Heart left ventricle (tissue), 16 donors: ENCODE results near the gene LPP. TPM values are rescaled to one million over a fixed set of nuclear protein-coding genes. Genes with fewer than 3 reads are reported as not detected.

Source experiments
- ATAC-seq, 4 donors: fragments of 200-7000 bp; cut with Tn5 transposase; one replicate each; pipeline ENCODE4 v1.9.1; 2020 to 2022; ENCODE audit warnings: moderate library complexity in 4 of 4, mild to moderate bottlenecking in 3 of 4, moderate number of reproducible peaks in 1 of 4
- DNase-seq, 5 donors: peaks; one replicate each; pipeline ENCODE4 v3.0.0-alpha.2; 2020
- H3K27ac ChIP-seq, 12 donors: fragments of 200-600 bp; sonication (generic) in 4 of 12; one replicate each; pipeline versions ENCODE4 v1.5.0 to v1.8.0; 2016 to 2022; ENCODE audit warnings: mild to moderate bottlenecking in 2 of 12
- H3K27me3 ChIP-seq, 9 donors: fragments of 200-600 bp; sonication (generic) in 2 of 9; one replicate each; pipeline versions ENCODE4 v1.5.1 to v1.8.0; 2016 to 2022; ENCODE audit warnings: mild to moderate bottlenecking in 3 of 9
- H3K36me3 ChIP-seq, 9 donors: fragments of 200-600 bp; sonication (generic) in 2 of 9; one replicate each; pipeline versions ENCODE4 v1.5.0 to v1.8.0; 2018 to 2022; ENCODE audit warnings: mild to moderate bottlenecking in 2 of 9
- H3K4me1 ChIP-seq, 12 donors: fragments of 200-600 bp; sonication (generic) in 4 of 12; one replicate each; pipeline versions ENCODE4 v1.5.0 to v1.8.0; 2016 to 2022; ENCODE audit warnings: mild to moderate bottlenecking in 3 of 12
- H3K4me3 ChIP-seq, 12 donors: fragments of 200-600 bp; sonication (generic) in 4 of 12; one replicate each; pipeline versions ENCODE4 v1.5.0 to v1.8.0; 2017 to 2022; ENCODE audit warnings: mild to moderate bottlenecking in 9 of 12, moderate library complexity in 4 of 12
- H3K9me3 ChIP-seq, 12 donors: fragments of 200-600 bp; sonication (generic) in 4 of 12; one replicate each; pipeline versions ENCODE4 v1.5.0 to v1.8.0; 2016 to 2022; ENCODE audit warnings: mild to moderate bottlenecking in 1 of 12
- POLR2A ChIP-seq, 2 donors: fragments of 450-650 bp; IDR thresholded peaks; one replicate each; pipeline ENCODE4 v1.6.1; 2017; ENCODE audit warnings: antibody characterized with exemption in 2 of 2, mild to moderate bottlenecking in 2 of 2, moderate library complexity in 2 of 2
- WGBS, 4 donors: extraction: QIAGEN DNeasy Blood & Tissue Kit in 2 of 4; methylation state at CpG; one replicate each; pipeline versions ENCODE4 v1.1.5 to v1.1.7; 2013 to 2018; 5-methylcytosine and 5-hydroxymethylcytosine counted together
- intact Hi-C, 10 donors: fragments of 100-400 bp; cut with DNase I; formaldehyde crosslinking; loops; one replicate each; pipeline versions ENCODE4 v1.11.1 to v1.14.2; 2022
- polyA plus RNA-seq, 2 donors: library from polyadenylated mRNA; stranded (reverse); fragments of 200-250 nt; gene quantifications; one replicate each; pipeline ENCODE4 v1.2.3, GENCODE V29; 2013
- total RNA-seq, 9 donors: library from RNA; depleted of rRNA in 2 of 9; stranded (reverse); fragments of >200 nt in 2 of 9; fragmentation: NEBNext Ultra II Directional in 3 of 9; extraction: Animal tissue kit (Norgen Biotek cat#: 25700) in 3 of 9; gene quantifications; one replicate each; pipeline versions ENCODE4 v1.1.0 to v1.2.4, GENCODE V29; 2016 to 2023
- TF ChIP-seq, protein P1 (sequence below), 12 donors: fragments of 200-600 bp; sonication (generic) in 4 of 12; IDR thresholded peaks; one replicate each; pipeline versions ENCODE4 v1.5.0 to v1.8.0; 2018 to 2022; ENCODE audit warnings: antibody characterized with exemption in 12 of 12, mild to moderate bottlenecking in 5 of 12
- donor health status: ischemic (EF 13 %, LVEDD 7.1; RV severe dilation, severe dysfunction).
- donor health status: healthy with polysubstance abuse.
- donor health status: DM: no; HTN: yes; CAD: no.
- donor health status: DM: no; HTN: no; CAD: no.
- donor health status: ischemic (EF 25% LVEDD 6.9; RV normal size, moderate dysfunction).
- donor health status: ischemic (EF 25% LVEDD 5.7; RV mildly dilated, moderate dysfunction).
- donor health status: healthy.
- donor health status: DM: yes; HTN: yes; CAD: no.
- donor health status: ischemic (EF 35%, LVEDD 5.7; RV mildly dilated, moderate dysfunction).
- donor health status: nonischemic (EF 11% LVEDD 7.7; RV severe dilation, severe dysfunction).
- donor health status: DM: yes; HTN: yes; CAD: no.
- donor health status: PGD.
- donor health status: ischemic (EF 29% LVEDD 5.4; RV normal size, mild dysfunction).
- donor health status: nonischemic (EF 23%, LVEDD 6.1; RV moderate dilation, normal function).

LPP gene
- total and polyA plus RNA-seq, 11 donors = 9.2 to 178 (median 100) TPM

GRCh38 chr3:188197388-188197847, 43.5 kb downstream of the LPP start:
- intact Hi-C loops = no loop called here
- no peak overlapping the region for H3K4me3 ChIP-seq
- peak overlapping the region; percentile 15 to 92 (median 76) for H3K27ac ChIP-seq
- no peaks in the 10 kb centered on the region for H3K27me3 ChIP-seq
- ATAC-seq = peak; percentile 87 to 95 (median 92)
- no peaks in the 10 kb centered on the region for H3K9me3 ChIP-seq
- H3K36me3 ChIP-seq = peaks cover 0 to 9% (median 3%) of the 10 kb centered on the region in 9 donors
- DNase-seq = peak in 4 of 5 donors; percentile 44 to 81 (median 59)
- H3K4me1 ChIP-seq = peaks cover 0 to 61% (median 30%) of the 10 kb centered on the region in 12 donors
- WGBS, 4 donors = 41 to 59% (median 48%) methylated on average over 8 of the region's 8 CpGs
- TF ChIP-seq POLR2A (IDR thresholded peaks at IDR 0.05) = no peak
- TF ChIP-seq, protein P1, sequence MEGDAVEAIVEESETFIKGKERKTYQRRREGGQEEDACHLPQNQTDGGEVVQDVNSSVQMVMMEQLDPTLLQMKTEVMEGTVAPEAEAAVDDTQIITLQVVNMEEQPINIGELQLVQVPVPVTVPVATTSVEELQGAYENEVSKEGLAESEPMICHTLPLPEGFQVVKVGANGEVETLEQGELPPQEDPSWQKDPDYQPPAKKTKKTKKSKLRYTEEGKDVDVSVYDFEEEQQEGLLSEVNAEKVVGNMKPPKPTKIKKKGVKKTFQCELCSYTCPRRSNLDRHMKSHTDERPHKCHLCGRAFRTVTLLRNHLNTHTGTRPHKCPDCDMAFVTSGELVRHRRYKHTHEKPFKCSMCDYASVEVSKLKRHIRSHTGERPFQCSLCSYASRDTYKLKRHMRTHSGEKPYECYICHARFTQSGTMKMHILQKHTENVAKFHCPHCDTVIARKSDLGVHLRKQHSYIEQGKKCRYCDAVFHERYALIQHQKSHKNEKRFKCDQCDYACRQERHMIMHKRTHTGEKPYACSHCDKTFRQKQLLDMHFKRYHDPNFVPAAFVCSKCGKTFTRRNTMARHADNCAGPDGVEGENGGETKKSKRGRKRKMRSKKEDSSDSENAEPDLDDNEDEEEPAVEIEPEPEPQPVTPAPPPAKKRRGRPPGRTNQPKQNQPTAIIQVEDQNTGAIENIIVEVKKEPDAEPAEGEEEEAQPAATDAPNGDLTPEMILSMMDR (IDR thresholded peaks at IDR 0.05) = peak in 2 of 12 donors; percentile 8 to 23

DNA sequence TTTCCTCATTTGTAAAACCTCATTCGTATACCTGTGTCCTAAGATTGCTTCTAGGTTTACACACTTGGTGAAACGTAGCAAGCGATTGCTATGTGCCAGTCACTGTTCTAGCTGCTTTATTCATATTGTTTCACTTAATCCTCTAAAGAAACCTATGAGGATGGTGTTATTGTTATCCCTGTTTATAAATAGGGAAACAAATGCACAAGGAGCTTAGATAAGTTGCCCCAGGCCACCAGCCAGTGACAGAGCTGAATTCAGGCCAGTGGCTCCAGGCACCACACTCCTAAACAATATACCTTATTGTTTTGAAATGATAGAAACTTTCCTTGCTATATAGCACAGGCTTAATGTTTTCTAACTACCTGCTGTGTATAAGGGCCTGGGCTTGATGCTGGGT, 44.0 kb downstream of the LPP start:
- intact Hi-C loops = no loop called here
- 60 to 74% (median 67%) methylated on average over 3 of the region's 3 CpGs for WGBS, 4 donors
- Histone ChIP-seq H3K36me3 (peaks cover 0 to 3% (median 0%) of the 10 kb centered on the region in 9 donors), H3K4me1 (peaks cover 0 to 60% (median 32%) of the 10 kb centered on the region in 12 donors), H3K9me3 (no peaks in the 10 kb centered on the region), H3K27me3 (no peaks in the 10 kb centered on the region), H3K27ac (peak overlapping the region; percentile 7 to 92 (median 76)), H3K4me3 (no peak overlapping the region)
- ATAC-seq (peak in 3 of 4 donors; percentile 14 to 33 (median 20)), DNase-seq (no peak)
- no peak for TF ChIP-seq POLR2A (IDR thresholded peaks at IDR 0.05)

DNA sequence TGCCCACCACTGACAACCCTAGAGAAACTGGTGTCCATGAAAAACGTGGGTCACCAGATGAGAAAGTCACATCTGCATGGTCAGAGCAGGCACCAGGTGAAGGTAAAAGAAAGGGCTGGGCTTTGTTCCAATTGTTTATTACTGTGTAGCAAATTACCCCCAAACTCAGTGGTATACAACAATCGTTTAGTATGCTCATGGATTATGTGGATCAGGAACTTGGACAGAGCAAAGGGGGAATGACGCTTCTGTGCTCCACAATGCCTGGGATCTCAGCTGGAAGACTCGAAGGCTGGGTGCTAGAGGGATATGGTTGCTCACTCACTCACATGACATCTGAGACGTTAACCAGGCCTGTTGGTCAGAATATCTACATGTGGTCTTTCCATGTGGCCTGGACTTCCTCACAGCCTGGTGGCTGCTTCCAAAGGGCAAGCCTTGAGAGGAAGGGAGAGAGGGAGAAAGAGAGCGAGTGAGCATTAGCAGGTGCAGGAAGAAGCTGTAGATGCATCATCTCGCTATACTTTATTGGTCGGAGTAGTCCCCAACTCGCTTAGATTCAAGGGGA, 44.9 kb downstream of the LPP start:
- 70 to 79% (median 76%) methylated on average over 9 of the region's 9 CpGs for WGBS, 4 donors
- Histone ChIP-seq H3K36me3 (no peaks in the 10 kb centered on the region), H3K27ac (peak overlapping the region in 11 of 12 donors; percentile 22 to 92 (median 76)), H3K4me1 (peaks cover 0 to 54% (median 31%) of the 10 kb centered on the region in 12 donors), H3K27me3 (no peaks in the 10 kb centered on the region), H3K9me3 (no peaks in the 10 kb centered on the region), H3K4me3 (no peak overlapping the region)
- peak in 1 of 5 donors; percentile 27 for DNase-seq
- TF ChIP-seq POLR2A (IDR thresholded peaks at IDR 0.05) = no peak
- TF ChIP-seq, protein P1 (IDR thresholded peaks at IDR 0.05) = no peak
- peak; percentile 11 to 54 (median 36) for ATAC-seq
- intact Hi-C loops = no loop called here

DNA sequence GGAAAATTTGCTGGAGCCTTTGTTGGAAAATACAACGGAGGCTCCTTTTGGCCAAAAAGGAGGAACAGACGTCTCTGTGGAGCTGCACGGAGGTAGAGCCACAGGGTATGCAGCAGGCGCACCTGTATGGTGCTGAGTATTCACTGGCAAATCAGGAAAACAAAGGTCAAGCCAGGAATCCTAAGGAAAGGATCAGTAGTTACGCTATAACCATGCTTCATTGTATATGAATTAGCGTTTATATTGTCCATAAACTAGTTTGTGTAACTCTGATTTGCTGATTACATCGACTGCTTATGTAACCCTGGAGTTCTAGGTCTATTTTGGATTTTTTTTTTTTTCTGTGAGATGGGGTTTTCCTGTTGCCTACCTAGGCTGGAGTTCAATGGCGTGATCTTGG, 45.4 kb downstream of the LPP start:
- 92 to 95% (median 94%) methylated on average over 8 of the region's 8 CpGs for WGBS, 4 donors
- Histone ChIP-seq H3K9me3 (no peaks in the 10 kb centered on the region), H3K27ac (peak overlapping the region in 9 of 12 donors; percentile 22 to 89 (median 76)), H3K4me3 (no peak overlapping the region), H3K27me3 (no peaks in the 10 kb centered on the region), H3K36me3 (no peaks in the 10 kb centered on the region), H3K4me1 (peaks cover 0 to 58% (median 33%) of the 10 kb centered on the region in 12 donors)
- intact Hi-C loops = no loop called here
- DNase-seq = no peak
- ATAC-seq = no peak
- TF ChIP-seq, protein P1 (IDR thresholded peaks at IDR 0.05) = no peak
- no peak for TF ChIP-seq POLR2A (IDR thresholded peaks at IDR 0.05)
